GM21526 (cell line): ENCODE measurements around the gene COL9A3.

Experiments used
- ATAC-seq: cut with Tn5 transposase; IDR thresholded peaks from one replicate; pipeline ENCODE4 v1.9.1; 2021; ENCODE audit warnings: moderate library complexity; ENCODE audit not compliant: unreplicated experiment, low FRiP score

The COL9A3 gene

DNA sequence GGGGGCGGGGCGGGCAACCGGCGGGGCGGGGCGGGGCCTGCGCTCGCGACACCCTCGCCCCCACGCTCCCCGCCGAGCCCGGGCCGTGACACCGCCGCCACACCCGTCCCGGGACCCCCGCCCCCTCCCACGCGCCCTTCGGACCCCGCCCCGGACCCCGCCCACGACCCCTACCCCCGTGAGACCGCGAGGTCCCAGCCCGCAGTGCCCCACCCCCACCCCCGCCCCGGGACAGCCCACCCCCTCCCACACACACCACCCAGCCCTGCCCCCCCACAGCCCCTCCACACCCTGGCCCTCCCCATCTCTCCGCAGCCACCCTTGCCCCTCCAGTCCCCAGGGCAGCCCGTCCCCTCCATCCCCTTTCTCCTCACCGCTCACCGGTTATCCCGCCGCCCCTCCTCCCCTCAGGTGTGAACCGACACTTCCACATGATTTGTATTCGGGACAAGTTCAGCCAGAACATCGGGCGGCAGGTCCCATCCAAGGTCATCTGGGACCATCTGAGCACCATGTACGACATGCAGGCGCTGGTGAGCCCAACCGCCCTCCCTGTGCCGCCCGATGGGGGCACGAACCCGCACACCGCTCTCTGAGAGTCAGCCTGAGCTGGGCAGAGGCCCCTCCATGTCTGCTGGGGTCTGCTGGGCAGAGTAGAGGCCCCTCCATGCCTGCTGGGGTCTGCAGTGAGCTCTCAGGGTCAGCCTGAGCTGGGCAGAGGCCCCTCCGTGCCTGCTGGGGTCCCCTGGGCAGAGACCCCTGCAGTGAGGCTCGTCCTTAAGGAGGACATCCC is 20.0 kb upstream of the COL9A3 start:
- ATAC-seq: no peak

- ATAC-seq: no peak
Observed at GRCh38 chr20:62797671-62798532, 18.9 kb upstream of the COL9A3 start.

DNA sequence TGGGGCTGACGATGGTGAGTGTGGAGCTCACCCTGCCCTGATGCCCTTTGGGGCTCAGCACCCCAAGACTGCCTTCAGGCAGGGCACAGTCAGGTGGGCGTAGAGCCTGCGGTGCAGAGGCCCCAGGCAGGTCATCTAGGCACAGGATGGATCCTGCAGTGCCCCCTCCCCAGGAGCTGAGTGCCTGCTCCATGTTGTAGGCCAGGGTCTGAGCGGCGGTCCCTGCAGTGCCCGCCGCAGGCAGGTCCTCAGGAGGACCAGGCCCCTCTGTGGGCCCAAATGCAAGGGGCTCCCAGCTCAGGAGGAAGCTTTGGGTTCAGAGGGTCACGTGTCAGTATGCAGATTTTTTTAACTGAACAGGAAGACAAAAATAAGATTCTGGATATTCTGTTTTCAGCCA is 17.8 kb upstream of the COL9A3 start:
- no peak for ATAC-seq

GRCh38 chr20:62799459-62799858 is 17.4 kb upstream of the COL9A3 start:
- no peak for ATAC-seq

GRCh38 chr20:62799873-62800272 is 17.0 kb upstream of the COL9A3 start:
- ATAC-seq: no peak

DNA sequence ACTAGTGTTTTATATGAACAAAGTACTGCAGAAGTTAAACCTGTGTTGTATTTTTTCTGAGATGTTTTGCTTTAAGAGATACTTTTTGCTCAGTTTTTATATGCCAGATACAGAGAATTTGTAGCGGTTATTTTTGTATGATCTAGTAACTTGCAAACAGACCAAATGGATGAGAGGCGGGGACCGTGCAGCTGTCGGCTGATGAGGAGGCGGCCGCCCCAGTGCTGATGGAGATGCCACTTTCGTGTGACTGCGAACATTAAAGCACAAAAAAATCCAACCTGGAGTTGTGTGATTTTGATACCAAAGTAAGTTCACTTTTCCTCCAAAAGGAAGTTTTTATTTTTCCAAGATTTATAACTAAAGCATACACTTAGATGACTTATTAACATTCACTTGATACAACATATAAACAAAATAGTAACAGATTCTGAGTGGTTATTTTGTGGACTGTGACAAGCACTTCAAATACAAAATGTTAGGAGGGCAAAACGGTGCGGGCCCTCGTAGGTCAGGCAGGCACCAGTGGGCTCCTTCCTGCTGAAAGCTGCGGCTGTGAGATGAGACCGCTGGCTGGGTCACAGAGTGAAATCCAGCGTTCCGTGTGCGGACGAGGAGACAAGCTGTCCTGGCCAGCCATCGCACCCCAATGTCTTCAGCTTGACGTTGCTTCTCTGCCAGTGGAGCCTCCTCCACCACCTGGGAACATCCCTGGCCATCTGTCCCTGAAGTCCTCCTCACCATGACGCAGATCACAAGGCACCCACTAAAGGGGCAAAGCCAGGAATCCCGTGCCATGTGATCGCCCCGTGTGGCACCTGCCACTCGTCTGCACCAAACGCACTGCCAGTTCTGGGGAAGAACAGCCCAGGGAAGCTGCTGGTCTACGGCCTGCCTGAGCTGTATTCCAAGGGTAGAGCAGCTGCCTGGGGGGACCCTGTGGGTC is 16.3 kb upstream of the COL9A3 start:
- no peak for ATAC-seq

GRCh38 chr20:62801284-62802010 is 15.4 kb upstream of the COL9A3 start:
- no peak for ATAC-seq

DNA sequence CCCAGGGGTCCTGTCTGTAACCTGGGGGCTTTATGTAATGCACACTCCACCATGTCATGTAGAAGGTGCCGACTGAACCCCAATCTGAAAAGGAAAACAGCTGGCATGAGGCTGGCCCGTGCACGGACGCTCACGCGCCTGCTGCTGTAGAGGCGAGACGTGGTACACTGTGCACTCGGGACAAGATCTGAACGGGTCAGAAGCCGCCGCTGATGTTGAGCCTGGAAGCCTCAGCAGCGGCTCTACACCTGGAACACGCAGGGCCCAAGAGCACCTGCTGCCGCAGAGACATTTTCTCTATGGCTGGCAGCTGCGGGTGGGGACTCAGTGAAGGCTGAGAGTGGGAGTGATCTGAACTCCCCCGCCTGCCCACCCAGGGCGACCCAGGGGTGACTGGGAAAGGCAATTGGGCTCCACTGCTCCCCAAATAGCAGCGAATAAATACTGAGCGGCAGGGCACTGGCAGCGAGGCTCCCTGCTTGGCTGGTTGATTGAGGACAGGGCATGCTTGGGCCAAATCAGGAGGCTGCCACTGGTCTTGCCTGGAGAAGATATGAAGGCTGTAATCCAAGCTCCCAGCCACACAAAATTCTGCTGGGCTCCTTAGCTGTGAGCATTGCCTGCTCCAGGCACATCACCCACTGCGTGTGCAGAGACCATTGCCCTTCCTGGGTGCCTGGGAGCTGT is 14.7 kb upstream of the COL9A3 start:
- ATAC-seq: no peak

DNA sequence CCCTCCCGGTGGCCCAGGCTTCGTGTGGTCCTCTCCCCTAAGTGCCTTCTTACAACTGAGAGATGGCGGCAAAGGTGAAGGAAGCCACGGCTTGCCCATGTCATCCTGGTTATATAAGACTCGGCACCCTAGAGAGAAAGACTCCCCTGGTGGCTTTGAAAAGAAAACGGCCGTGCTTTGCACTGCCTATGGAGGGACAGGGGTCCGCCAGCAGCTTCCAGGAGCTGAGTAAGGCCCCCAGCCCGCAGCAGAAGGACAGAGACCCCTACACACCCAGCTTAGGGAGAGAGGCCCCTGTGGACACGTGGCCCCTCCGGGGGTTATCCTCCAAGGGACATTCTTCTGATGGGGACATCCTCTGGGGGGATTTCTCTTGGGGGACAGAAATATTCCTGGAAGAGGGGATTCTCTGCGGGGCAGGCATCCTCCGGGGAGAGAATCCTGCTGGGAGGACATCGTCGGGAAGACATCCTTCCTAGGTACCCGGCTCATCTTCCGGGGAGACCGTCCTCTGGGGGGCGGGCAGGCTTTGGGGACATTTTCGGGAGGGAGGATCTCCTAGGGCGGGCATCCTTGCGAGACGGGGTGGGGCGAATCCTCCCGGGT is 12.7 kb upstream of the COL9A3 start:
- no peak for ATAC-seq

- ATAC-seq: no peak
Observed at GRCh38 chr20:62804627-62805154, 12.2 kb upstream of the COL9A3 start, which contains the start of gene OGFR. OGFR (plus strand) TSS chr20:62804835; CDS start chr20:62804860, 25 bp downstream.

DNA sequence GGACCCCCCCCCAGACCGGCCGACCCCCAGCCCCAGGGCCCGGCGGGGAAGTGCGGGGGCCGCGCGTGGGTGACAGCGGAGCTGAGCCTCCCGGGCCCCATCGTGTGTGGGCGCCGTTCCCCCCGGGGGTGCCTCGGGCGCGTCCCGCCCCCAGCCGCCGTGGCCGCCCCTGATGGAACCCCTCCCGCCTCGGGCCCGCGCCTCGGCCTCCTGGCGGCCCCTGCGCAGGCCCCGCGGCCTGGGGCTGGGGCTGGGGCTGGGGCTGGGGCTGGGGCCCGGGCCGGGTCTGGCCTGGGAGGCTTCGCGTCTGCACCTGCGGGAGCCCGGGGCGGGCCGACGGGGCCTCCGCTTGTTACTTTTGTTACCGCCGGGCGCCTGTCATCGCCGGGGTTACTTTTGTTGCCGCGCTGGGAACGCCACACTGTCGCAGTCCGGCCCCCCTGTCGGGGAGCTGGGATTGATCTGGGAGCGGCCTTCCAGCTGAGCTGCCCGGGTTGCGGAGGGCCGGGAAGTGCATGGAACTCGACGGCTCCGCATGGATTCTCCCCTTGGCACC is 11.6 kb upstream of the COL9A3 start:
- no peak for ATAC-seq

DNA sequence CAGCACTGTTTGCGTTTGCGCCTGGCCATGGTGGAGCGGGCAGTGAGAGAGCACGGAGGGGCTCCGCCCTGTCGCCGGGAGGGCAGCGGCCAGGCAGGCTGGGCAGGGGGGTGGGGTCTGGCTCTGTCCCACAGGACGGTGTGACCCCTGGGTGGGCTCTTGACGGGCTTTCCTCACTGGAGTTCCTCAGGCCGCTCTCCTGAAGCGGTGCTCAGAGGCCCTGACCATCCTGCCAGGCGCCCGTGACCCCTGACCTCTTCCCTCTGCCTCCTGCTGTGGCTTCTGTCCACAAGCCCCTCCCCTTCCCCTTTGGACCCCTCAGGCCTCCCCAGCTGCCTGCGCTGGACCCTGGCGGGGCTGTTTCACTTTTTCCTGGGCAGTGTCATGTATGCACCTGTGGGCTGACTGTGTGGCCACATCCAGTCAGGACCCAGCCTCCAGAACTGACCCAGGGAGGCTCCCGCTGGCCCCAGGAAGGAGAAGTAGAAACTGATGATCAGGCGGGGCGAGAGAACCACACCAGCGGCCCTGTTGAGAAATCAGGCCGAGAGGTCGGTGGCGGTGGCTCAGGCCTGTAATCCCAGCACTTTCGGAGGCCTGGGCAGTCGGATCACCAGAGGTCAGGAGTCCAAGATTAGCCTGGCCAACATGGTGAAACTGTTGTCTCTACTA is 11.0 kb upstream of the COL9A3 start:
- no peak for ATAC-seq

DNA sequence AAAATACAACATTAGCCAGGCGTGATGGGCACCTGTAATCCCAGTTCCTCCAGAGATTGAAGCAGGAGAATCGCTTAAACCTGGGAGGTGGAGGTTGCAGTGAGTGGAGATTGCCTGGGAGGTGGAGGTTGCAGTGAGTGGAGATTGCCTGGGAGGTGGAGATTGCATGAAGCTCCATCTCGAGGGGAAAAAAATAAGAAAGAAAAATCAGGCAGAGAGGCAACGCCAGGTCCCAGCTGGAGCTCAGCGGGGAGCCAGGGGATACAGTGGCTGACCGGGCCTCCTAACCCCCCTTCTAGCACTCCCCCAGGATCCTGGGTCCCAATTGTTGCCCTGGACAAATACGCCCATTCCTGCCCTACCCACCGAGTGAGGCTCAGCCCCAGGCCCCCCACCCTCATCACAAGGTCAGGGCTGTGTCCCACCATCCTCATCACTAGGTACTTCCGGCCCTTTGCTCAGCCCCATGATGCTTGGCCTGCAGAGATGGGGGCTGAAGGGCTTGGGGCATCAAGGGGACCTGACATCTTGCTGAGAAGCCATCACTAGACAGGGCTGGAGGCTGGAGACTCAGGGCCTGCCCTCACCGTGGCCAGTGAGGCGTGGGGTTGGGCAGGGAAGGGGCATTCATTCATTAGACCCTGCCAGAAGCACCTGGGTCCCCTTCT is 10.3 kb upstream of the COL9A3 start:
- no peak for ATAC-seq

- no peak for ATAC-seq
Observed at GRCh38 chr20:62807444-62808210, 9.2 kb upstream of the COL9A3 start.

GRCh38 chr20:62808211-62808865 is 8.5 kb upstream of the COL9A3 start:
- no peak for ATAC-seq
